ENCODE measurements around the gene DUOX1.
"Not testable (repeated sequence)": the region's sequence is repeated elsewhere in the genome, so short reads cannot be mapped to it uniquely, and the experiment has no call there.

DUOX1 gene

GRCh38 chr15:45121706-45122417, 7.9 kb upstream of the DUOX1 start:
- DNase-seq = no peak

GRCh38 chr15:45122719-45123118, 7.1 kb upstream of the DUOX1 start:
- no peak for DNase-seq

DNA sequence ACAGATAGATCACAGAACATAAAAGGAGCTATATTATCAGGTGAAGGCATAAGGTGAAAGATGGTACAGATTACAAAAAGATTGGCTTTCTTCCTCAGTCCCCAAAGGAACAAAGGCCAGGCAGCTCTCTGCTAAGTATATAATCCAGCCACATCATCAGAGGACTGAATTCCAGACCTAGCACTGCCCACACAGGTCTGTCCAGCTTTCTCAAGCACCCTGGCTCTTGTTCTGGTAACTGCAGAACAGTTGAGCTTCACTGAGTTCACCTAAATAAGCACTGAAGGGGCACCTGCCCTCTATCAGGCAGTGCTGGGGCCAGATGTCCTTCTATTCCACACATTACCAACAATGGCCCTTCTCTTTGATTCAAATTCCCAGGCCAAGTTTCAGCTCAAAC, 6.4 kb upstream of the DUOX1 start:
- no peak for DNase-seq

DNA sequence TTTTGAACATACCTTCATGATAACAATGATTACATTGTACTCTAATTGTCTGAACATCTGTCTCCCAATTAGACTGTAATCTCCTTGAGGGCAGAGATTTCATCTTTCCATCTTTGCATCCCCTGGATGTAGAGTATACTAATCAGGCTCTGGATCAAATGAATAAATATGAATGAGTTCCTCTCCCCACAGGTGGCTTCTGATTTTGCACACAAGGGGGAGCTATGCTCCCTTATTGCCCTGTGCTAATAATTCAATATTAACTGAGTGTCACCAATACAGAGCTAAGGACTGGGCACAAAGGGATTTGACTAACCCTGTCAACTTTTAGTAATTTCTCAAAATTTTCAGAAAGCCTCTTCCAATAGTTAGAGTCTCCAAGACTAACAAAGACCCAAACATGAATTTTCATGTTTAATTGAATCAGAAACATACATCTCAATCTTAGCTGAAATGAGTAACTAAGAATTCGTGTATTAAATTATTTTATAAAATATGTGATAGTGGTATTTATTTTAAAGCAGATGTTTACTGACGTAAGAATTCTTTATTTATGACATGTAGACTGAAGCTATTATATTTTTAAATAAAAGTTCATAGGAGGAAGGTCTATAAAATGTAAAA, 3.1 kb upstream of the DUOX1 start:
- DNase-seq = no peak

DNA sequence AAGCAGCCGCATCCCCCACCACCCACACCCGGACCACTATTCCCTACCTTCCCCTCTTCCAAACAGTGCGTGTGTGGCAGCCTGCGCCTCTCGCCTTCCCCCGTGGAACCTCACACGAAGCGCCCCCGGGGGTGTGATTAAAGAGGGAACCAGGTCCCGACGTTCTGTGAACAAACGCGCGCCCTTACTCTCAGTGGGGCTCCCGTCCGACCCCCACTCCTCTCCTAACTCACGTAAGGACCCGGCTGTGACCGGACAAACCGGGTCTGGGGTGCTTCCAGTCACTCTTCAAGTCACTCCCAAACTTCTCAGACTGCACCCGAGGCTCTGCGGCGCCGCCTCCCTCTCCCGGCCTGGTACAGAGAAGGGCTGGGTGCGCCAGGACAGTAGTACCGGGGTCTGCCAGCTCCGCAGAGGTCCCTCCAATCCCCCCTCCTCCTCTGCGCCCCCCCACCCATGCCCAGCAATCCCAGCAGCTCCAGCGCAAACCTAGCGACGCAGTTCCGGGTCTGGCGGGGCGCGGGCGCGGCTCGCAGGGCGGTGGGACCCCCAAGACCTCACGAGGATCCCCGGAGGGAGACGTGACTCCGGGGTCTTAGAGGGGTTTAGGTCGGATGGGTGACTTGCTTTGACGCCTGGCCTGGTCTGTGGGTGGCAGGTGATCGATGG, 689 bp upstream of the DUOX1 start:
- no peak for DNase-seq

DNA sequence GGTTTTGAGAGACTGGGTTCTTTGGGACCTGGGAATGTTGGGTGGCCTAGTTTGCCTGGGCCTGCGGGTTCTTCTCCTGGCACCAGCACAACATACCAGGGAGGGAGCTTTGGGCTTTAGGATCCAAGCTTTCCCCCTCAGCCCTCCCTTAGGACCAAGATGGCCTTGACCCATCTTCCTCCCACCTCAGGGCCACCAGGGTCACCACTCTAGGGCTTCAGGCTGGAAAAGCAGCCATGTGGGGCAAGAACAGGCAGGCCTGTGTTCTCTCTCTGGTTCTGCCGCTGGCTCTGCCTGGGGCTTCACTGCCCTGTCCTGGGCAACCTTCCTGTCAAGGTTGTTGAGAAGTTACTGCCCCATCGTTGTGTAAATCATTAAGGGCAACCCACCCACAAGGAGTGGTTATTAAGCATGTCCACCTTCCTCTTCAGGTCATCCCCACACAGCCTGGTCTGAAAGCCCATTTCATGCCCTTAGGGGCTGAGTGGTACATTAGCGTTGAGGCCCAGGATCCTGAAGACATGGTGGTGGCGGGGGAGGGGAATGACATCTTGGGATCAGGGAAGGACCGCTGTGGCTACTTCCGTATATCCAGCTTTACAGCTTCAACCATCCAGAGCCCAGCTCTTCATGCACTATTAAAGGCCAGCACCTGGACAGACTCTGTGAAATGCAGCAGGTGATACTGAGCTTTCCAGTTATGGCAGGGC, 652 bp downstream of the DUOX1 start:
- DNase-seq = no peak

- DNase-seq = no peak
Measured at GRCh38 chr15:45131510-45131909, 1.7 kb downstream of the DUOX1 start.

- no peak for DNase-seq
Measured at GRCh38 chr15:45132844-45133560, 3.2 kb downstream of the DUOX1 start.

DNA sequence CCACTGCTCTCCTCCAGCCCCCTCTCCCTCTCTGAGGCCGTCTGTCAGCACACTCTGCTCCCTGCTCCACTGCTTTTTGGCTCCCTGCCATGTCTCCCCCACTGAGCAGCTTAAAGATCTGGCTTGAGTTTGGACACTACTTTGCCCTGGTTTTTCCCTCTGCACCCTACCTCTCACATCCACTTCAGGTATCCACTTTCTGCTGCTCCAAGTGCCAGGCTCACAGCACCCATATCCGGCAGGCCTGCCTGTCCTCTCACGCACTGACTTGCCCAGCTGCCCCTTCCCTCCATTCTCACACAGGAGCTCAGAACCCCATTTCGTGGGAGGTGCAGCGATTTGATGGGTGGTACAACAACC, 3.7 kb downstream of the DUOX1 start:
- DNase-seq = no peak

DNA sequence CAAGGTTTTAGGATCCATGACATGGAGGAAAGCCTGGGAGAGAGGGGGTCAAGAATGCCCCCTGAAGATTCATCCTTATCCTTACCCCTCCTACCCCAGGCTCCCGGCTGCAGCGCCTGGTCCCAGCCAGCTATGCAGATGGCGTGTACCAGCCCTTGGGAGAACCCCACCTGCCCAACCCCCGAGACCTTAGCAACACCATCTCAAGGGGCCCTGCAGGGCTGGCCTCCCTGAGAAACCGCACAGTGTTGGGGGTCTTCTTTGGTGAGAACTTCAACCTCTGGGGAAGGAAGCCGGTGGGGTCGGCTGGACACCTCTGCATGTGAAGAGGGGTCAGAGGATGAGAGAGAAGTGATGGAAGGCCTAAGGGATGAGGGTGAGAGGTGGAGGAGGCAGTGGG, 4.3 kb downstream of the DUOX1 start:
- DNase-seq = no peak

- DNase-seq = peak; percentile 57
Measured at GRCh38 chr15:45134682-45135604, 5.1 kb downstream of the DUOX1 start.

GRCh38 chr15:45135705-45136377, 6.0 kb downstream of the DUOX1 start:
- DNase-seq = not testable (repeated sequence)

DNA sequence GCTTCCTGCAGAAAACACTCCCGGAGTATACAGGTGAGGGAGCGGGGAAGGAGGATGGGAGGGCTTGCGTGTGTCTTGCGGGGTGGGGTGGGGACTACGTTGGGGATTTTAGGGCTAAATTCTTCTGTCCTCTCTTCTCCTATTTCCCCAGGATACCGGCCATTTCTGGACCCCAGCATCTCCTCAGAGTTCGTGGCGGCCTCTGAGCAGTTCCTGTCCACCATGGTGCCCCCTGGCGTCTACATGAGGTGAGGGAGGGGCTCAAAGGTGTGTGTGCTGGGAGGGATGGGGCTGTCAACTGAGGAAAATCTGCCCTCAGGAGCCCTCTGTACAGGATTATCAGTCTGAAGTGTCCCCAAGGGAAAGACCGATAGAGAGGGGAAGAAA, 6.6 kb downstream of the DUOX1 start:
- DNase-seq = no peak

- DNase-seq = no peak
Measured at GRCh38 chr15:45137703-45138102, 7.9 kb downstream of the DUOX1 start.

GRCh38 chr15:45138814-45139765, 9.3 kb downstream of the DUOX1 start:
- DNase-seq = no peak

GRCh38 chr15:45139770-45140169, 10.0 kb downstream of the DUOX1 start:
- DNase-seq = no peak

GRCh38 chr15:45140557-45141250, 10.9 kb downstream of the DUOX1 start:
- no peak for DNase-seq

DNA sequence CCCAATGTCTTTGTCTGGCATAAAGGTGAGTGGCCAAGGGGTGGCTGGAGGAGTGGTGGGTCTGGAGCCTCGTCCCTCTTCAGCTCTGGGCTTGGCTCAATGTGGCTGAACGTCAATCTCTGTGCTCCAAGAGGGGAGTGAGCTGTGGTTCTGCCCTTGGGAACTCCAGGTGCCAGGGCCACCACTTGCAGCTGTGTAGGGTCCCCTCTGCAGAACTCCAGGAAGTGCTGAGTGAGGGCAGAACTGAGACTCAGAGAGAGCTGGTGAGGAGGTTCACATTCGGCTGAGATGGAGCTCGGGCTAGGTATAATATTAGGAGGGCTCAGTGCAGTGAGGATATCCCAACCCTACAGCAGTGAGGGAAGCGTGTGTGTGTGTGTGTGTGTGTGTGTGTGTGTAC, 11.6 kb downstream of the DUOX1 start:
- DNase-seq = no peak

- no peak for DNase-seq
Measured at GRCh38 chr15:45143056-45143455, 13.3 kb downstream of the DUOX1 start.

Data from right kidney (tissue), 1 donor.